Mesothelial cell of epicardium (in vitro differentiated cells): ENCODE data around the gene CFAP141. TPM values are rescaled to one million over a fixed set of nuclear protein-coding genes. Genes with fewer than 3 reads are reported as not detected.

ENCODE experiments used
- DNase-seq, 2 experiments: peaks; one replicate each; pipeline ENCODE4 v3.0.0; 2021; ENCODE audit warnings: low spot score in 2 of 2; ENCODE audit not compliant: unreplicated experiment in 2 of 2
- H3K27ac Mint-ChIP-seq: 2 replicates; pipeline ENCODE4 v1.8.0; 2021; ENCODE audit warnings: mixed read lengths
- H3K27me3 Mint-ChIP-seq: 2 replicates; pipeline ENCODE4 v1.8.0; 2021; ENCODE audit warnings: low read depth, mixed read lengths
- H3K36me3 Mint-ChIP-seq: 2 replicates; pipeline ENCODE4 v1.8.0; 2021; ENCODE audit warnings: mixed read lengths
- H3K4me1 Mint-ChIP-seq: 2 replicates; pipeline ENCODE4 v1.8.0; 2021; ENCODE audit warnings: mixed read lengths
- H3K4me3 Mint-ChIP-seq: 2 replicates; pipeline ENCODE4 v1.8.0; 2021; ENCODE audit warnings: mild to moderate bottlenecking, moderate library complexity, mixed read lengths
- H3K9me3 Mint-ChIP-seq: 2 replicates; pipeline ENCODE4 v1.8.0; 2021; ENCODE audit warnings: mixed read lengths
- total RNA-seq: library from RNA; stranded (reverse); gene quantifications from 3 replicates; pipeline ENCODE4 v1.2.1, GENCODE V29; 2021
- TF ChIP-seq, protein P1 (sequence below): fragments of 200-600 bp; sonication (generic); IDR thresholded peaks from one replicate; pipeline ENCODE4 v1.5.0; 2021; ENCODE audit warnings: antibody characterized with exemption; ENCODE audit not compliant: unreplicated experiment

The CFAP141 gene
- total RNA-seq, result not detected in 3 replicates

DNA sequence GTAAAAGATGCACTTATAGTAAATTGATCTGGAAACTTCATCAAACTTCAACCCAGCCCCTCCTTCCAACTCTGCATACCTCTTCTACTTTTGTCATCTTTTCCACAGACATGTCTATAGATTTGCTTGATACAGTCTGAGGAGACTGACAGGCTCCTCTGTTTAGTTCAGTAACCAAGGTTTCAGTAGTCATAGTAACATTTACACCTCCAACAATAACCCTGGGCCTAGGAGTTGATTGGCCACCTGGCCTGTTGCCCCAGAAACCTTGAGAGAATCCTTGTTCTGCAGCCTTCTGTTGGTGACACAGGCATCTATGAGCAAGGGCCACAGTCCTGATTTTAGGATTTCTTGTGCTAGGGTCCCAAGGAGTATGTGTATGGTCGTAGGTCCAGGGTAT, at the start of gene CFAP141:
Gene CFAP141 (minus strand): TSS at position 138 of the 400 bp plus-strand sequence. CDS start 26 bp downstream, at position 112.
- peaks cover 34% of the 10 kb centered on the region for H3K36me3 Mint-ChIP-seq

DNA sequence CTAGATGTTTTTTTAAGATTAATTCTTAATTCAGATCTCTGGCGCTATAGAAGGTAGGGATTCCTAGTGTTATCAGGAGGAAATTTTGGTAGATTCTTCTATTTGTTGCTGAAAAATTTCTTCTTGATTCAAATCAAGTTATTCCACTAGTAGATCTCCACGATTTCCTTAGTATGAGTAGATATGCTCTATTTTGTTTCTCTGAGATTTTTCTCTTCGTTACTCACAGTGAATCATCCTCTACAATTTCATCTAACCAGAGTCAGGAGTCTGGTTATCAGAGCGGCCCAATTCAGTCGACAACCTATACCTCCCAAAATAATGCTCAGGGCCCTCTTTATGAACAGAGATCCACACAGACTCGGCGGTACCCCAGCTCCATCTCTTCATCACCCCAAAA, 47.5 kb upstream of the CFAP141 start:
- Mint-ChIP-seq H3K36me3 (peaks cover 59% of the 10 kb centered on the region), H3K4me1 (no peaks in the 10 kb centered on the region), H3K27ac (no peak overlapping the region), H3K9me3 (no peaks in the 10 kb centered on the region), H3K27me3 (no peaks in the 10 kb centered on the region), H3K4me3 (no peak overlapping the region)
- TF ChIP-seq, protein P1, sequence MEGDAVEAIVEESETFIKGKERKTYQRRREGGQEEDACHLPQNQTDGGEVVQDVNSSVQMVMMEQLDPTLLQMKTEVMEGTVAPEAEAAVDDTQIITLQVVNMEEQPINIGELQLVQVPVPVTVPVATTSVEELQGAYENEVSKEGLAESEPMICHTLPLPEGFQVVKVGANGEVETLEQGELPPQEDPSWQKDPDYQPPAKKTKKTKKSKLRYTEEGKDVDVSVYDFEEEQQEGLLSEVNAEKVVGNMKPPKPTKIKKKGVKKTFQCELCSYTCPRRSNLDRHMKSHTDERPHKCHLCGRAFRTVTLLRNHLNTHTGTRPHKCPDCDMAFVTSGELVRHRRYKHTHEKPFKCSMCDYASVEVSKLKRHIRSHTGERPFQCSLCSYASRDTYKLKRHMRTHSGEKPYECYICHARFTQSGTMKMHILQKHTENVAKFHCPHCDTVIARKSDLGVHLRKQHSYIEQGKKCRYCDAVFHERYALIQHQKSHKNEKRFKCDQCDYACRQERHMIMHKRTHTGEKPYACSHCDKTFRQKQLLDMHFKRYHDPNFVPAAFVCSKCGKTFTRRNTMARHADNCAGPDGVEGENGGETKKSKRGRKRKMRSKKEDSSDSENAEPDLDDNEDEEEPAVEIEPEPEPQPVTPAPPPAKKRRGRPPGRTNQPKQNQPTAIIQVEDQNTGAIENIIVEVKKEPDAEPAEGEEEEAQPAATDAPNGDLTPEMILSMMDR, result no peak
- no peak for DNase-seq

More for the DNA sequence above, at the start of gene CFAP141:
- TF ChIP-seq, protein P1, result no peak
- H3K27me3 Mint-ChIP-seq, result no peaks in the 10 kb centered on the region
- no peaks in the 10 kb centered on the region for H3K9me3 Mint-ChIP-seq
- H3K4me1 Mint-ChIP-seq, result no peaks in the 10 kb centered on the region
- H3K27ac Mint-ChIP-seq, result peak within 1 kb of the TSS; percentile 49
- no peak for DNase-seq
- H3K4me3 Mint-ChIP-seq, result no peak within 1 kb of the TSS

DNA sequence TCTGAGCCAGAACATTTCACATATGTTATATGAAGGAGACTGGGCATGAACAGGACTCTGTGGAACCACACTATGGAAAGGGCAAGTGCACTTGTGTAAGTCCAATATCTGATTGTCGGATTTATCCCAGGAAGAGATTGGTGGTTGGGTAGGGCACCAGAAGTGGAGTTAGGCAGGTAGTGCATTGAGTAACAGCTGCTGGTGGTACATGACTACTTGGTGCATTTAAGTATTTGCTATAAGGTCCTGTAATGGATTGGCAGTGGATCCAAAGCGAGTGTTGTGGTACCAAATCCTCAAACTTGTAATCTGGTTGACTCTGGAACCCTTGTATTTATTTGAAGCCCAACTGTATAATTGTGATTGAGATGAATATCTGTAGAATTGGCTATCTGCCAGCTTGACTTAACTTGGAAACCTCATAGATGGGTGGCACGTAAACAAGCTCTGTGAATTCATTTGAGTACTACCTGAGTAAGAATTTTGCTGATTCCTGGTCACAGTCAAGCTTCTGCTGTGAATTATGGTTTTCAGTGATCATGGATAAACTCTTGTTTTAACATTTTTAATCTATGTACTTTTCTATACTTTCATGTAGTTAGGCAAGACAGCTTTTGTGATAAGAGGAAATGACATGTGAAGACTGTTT, 35.7 kb upstream of the CFAP141 start:
- no peaks in the 10 kb centered on the region for H3K27me3 Mint-ChIP-seq
- H3K4me3 Mint-ChIP-seq, result no peak overlapping the region
- H3K4me1 Mint-ChIP-seq, result peaks cover 6% of the 10 kb centered on the region
- H3K27ac Mint-ChIP-seq, result no peak overlapping the region
- TF ChIP-seq, protein P1, result no peak
- peaks cover 53% of the 10 kb centered on the region for H3K36me3 Mint-ChIP-seq
- no peaks in the 10 kb centered on the region for H3K9me3 Mint-ChIP-seq
- DNase-seq, result no peak

DNA sequence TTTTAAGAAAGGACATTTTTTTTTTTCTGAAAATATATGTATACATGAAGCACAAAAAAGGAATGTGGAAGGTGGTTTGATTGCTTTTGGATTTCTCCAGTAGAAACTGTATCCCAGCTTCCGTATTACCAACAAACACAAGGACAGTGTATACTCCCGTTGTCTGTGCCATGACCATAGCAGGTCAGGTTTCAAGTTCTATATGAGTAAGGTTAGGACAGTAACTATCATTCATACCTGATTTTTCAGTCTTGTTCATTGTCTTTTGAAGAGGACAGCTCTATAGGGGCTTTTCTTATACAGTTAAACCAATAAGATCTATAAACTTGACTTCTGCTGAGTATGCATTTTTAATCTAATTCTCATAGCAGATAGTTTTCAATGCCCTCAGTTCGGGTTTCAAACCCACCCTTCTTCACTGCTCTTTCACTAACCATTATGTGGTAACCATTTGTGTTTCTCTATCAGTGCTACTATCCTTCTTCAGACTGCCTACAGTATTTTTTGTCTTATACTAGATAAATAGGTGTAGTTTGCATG, 34.2 kb upstream of the CFAP141 start:
- no peak overlapping the region for H3K4me3 Mint-ChIP-seq
- TF ChIP-seq, protein P1, result no peak
- H3K27me3 Mint-ChIP-seq, result no peaks in the 10 kb centered on the region
- peaks cover 6% of the 10 kb centered on the region for H3K4me1 Mint-ChIP-seq
- DNase-seq, result no peak
- H3K9me3 Mint-ChIP-seq, result no peaks in the 10 kb centered on the region
- H3K27ac Mint-ChIP-seq, result peak overlapping the region; percentile 37
- H3K36me3 Mint-ChIP-seq, result peaks cover 53% of the 10 kb centered on the region

DNA sequence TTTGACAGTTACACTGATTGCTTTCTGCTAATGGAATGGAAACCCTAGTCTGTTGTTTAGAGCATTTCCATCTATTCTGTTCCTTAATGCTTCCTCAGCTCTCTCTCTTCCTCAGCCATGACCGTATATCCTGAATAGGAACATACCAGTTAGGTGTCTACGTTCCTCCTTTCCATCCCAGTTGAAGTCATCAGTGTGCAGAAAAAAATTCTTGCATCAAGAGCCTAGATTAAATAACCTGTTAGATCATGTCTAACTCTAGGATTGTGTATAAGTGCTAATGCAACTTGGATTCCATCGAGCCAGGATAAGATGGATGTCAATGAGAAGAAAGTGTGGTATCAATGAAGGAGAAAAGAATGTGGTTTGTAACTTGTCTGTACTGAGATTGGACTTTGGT, 33.4 kb upstream of the CFAP141 start:
- Mint-ChIP-seq H3K36me3 (peaks cover 58% of the 10 kb centered on the region), H3K4me3 (no peak overlapping the region), H3K4me1 (peaks cover 6% of the 10 kb centered on the region), H3K27ac (no peak overlapping the region), H3K27me3 (no peaks in the 10 kb centered on the region), H3K9me3 (no peaks in the 10 kb centered on the region)
- TF ChIP-seq, protein P1, result no peak
- no peak for DNase-seq
